GM20000 (cell line): ENCODE results near the gene F13B.
"Not testable (repeated sequence)": the region's sequence is repeated elsewhere in the genome, so short reads cannot be mapped to it uniquely, and the experiment has no call there.

ENCODE experiments used
- DNase-seq: peaks from one replicate; pipeline ENCODE4 v3.0.0; 2012; ENCODE audit warnings: low spot score
- TF ChIP-seq, protein P1 (sequence below): IDR thresholded peaks from 2 replicates; pipeline ENCODE4 v1.5.1; 2012; ENCODE audit warnings: mild to moderate bottlenecking, control low read depth; ENCODE audit errors: extremely low read depth, missing control alignments

Gene F13B

DNA sequence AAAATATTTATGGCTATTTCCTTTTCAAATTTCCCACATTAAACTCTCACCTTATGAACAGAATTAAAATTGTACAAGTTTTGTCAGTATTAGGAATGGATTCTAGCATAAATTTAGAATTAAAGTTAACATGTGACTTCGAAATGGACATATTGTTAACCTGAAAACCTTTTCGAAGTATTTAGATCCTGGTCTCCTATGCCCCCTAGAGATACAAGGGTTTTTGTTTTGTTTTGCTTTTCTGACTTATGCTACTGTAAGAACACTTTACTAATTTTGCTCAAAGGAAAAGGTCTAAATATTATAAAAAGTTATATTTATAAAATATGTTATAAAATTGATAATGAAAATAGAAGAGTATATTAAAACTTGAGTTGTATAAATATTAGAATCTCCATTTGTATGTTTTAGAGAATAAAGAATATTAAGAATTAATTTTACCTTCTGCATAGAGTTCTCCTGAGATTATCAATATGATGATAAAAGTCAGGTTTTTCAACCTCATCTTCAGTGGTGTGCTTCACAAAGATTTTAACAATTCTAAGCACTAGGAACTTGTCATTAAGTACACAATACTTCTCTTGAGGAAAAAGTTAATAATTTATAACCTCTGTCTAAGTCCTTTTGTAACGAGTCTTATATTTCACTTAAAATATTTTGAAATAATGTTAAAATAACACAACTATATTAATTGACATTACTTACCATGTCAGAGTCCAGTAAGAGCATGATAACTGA lies at the start of gene F13B:
TSS of gene F13B (minus strand) at position 542 of the 738 bp plus-strand sequence. CDS start at position 505, 37 bp downstream.
- DNase-seq = no peak
- TF ChIP-seq, protein P1, sequence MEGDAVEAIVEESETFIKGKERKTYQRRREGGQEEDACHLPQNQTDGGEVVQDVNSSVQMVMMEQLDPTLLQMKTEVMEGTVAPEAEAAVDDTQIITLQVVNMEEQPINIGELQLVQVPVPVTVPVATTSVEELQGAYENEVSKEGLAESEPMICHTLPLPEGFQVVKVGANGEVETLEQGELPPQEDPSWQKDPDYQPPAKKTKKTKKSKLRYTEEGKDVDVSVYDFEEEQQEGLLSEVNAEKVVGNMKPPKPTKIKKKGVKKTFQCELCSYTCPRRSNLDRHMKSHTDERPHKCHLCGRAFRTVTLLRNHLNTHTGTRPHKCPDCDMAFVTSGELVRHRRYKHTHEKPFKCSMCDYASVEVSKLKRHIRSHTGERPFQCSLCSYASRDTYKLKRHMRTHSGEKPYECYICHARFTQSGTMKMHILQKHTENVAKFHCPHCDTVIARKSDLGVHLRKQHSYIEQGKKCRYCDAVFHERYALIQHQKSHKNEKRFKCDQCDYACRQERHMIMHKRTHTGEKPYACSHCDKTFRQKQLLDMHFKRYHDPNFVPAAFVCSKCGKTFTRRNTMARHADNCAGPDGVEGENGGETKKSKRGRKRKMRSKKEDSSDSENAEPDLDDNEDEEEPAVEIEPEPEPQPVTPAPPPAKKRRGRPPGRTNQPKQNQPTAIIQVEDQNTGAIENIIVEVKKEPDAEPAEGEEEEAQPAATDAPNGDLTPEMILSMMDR = no peak

GRCh38 chr1:197116156-197116555 lies 49.1 kb upstream of the F13B start:
- no peak for DNase-seq
- TF ChIP-seq, protein P1 = no peak

DNA sequence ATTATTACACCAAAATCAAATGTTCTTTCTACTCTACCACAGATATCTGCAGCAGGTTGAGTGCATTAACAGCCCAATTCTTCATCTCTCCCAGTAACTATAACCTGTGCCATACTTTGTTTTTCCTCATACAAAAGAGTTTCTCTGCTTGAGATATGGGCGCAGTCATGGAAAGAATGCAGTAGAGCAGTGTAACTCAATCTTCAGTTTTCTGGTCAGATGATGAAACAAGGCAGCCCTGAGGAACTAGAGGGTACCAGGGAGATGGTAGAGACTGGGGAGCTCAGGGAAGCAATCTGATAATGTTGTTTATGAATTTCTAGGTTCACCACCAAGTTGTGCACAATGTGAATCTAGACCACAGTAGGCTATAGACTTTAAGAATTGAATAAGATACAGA lies 39.8 kb upstream of the F13B start:
- TF ChIP-seq, protein P1 = no peak
- DNase-seq = no peak

DNA sequence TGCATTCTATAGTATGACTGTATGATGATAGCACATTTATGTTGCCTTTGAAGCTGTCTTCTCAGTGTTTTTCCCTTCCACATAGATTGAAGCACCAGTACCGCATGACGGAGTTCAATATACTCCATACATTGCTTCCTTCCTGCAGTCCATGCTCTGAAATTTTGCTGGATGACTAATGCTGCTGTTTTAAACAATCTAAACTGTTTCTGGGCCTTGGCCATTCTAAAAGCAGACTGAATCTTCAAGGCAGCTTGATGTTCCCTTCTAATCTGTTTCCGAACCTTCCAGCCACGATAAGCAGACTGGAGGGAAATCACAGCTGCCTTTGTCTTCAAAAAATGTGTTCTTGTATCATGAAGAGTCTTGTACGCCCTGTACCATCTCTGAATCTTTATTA lies 36.2 kb upstream of the F13B start:
- TF ChIP-seq, protein P1 = no peak
- no peak for DNase-seq

DNA sequence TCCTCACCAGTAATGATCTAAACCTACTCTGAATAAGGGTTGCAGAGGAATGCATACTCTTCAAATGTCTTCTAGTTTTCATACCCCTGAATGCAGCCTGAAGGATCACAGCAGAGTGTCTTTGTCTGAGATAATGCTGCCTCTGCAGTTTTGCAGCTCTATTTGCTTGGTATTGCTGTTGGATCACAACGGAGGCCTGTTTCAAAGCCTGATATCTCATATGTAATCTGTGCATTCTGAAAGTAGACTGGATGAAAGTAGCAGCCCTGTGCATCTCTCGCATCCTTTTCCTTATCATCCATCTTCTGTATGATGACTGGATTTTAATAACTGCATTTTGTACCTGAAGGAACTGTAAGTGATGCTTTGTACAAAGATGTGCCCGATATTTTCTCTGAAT lies 34.9 kb upstream of the F13B start:
- no peak for DNase-seq
- TF ChIP-seq, protein P1 = no peak

GRCh38 chr1:197100677-197101076 lies 33.6 kb upstream of the F13B start:
- no peak for DNase-seq
- TF ChIP-seq, protein P1 = no peak

DNA sequence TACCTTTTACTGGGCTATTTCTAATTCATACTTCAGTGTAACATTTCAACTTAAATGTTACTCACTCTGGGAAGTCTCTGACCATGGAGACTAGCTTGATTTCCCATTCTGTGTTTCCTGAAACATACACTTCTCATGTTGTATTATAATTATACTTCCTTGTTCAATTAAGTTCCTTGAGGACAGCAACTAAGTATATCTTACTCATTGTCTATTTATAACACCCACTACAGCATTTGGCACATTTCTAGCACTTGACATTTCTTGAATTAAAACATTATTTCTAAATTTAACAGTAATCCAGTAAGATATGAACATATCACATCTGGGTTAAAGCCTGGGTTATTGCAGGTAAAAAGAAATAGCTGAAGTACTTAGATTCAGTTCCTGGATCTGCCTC lies 32.4 kb upstream of the F13B start:
- no peak for DNase-seq
- TF ChIP-seq, protein P1 = no peak

DNA sequence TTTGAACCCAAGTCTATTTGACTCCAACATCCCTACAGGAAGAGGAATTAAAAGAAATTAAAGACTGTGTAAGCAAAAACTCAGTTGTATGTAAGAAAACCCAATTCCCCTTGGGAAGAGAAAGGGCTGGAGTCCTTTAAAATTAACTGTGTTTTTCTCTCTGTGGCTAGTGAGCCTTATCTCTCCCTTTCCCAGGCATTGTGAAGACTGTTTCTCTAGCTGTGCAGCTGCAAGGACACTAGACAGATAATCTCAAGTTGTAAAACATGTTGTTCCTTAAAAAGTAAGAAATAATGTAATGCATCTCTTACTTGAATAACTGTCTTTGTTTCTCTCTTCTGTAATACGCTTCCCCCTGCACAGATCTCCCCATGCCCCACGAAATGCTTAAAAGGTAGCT lies 29.9 kb upstream of the F13B start:
- not testable (repeated sequence) for DNase-seq
